Measurements from ENCODE around the gene PNO1. TPM values are rescaled to one million over a fixed set of nuclear protein-coding genes. Genes with fewer than 3 reads are reported as not detected.

The PNO1 gene
- total and polyA plus RNA-seq, 9 of the 15 experiments (the other 6 are each of a cell fraction or from before 2014, with no cell fraction given) = 11.8 to 81.7 (median 41.1) TPM

DNA sequence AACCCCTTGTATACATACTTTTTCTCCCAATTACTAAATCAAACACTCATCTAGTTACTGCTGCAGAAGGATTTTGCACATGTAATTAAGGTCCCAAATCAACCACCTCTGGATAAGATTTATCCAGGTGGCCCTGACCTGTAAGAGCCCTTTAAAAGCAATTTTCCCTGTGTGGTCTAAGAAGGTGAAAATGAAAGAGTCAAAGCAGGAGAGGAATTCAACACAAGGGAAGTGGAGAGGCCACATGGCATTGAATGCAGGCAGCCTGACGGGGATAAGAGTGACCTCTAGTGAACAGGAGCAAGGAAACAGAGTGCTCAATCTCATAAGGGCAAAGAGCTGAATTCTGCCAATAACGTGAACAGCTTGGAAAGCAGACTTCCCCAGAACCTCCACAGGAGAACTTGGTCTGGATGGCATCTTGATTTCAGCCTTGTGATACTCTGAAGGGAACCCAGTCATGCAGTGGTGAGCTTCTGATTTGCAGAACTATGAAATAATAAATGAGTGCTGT is 67.5 kb downstream of the PNO1 start (continued):
- TF ChIP-seq, protein P1, sequence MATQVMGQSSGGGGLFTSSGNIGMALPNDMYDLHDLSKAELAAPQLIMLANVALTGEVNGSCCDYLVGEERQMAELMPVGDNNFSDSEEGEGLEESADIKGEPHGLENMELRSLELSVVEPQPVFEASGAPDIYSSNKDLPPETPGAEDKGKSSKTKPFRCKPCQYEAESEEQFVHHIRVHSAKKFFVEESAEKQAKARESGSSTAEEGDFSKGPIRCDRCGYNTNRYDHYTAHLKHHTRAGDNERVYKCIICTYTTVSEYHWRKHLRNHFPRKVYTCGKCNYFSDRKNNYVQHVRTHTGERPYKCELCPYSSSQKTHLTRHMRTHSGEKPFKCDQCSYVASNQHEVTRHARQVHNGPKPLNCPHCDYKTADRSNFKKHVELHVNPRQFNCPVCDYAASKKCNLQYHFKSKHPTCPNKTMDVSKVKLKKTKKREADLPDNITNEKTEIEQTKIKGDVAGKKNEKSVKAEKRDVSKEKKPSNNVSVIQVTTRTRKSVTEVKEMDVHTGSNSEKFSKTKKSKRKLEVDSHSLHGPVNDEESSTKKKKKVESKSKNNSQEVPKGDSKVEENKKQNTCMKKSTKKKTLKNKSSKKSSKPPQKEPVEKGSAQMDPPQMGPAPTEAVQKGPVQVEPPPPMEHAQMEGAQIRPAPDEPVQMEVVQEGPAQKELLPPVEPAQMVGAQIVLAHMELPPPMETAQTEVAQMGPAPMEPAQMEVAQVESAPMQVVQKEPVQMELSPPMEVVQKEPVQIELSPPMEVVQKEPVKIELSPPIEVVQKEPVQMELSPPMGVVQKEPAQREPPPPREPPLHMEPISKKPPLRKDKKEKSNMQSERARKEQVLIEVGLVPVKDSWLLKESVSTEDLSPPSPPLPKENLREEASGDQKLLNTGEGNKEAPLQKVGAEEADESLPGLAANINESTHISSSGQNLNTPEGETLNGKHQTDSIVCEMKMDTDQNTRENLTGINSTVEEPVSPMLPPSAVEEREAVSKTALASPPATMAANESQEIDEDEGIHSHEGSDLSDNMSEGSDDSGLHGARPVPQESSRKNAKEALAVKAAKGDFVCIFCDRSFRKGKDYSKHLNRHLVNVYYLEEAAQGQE (IDR thresholded peaks at IDR 0.05; ENCODE audit: borderline replicate concordance) = peak; percentile 27; the same call in 1 of the 2 replicates
- TF ChIP-seq, protein P1 (CRISPR knock-in tag; IDR thresholded peaks at IDR 0.05; ENCODE audit: low read depth) = no peak
- TF ChIP-seq ZC3H4 (CRISPR knock-in tag; IDR thresholded peaks at IDR 0.05; ENCODE audit: borderline replicate concordance) = no peak
- peak; percentile 96 for TF ChIP-seq MYC (IDR thresholded peaks at IDR 0.05; ENCODE audit: low read depth, low read length)
- no peak for TF ChIP-seq MYC (CRISPR knock-in tag; IDR thresholded peaks at IDR 0.05; ENCODE audit: borderline replicate concordance, low read depth)
- TF ChIP-seq, protein P2, sequence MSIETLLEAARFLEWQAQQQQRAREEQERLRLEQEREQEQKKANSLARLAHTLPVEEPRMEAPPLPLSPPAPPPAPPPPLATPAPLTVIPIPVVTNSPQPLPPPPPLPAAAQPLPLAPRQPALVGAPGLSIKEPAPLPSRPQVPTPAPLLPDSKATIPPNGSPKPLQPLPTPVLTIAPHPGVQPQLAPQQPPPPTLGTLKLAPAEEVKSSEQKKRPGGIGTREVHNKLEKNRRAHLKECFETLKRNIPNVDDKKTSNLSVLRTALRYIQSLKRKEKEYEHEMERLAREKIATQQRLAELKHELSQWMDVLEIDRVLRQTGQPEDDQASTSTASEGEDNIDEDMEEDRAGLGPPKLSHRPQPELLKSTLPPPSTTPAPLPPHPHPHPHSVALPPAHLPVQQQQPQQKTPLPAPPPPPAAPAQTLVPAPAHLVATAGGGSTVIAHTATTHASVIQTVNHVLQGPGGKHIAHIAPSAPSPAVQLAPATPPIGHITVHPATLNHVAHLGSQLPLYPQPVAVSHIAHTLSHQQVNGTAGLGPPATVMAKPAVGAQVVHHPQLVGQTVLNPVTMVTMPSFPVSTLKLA (conservative IDR thresholded peaks at IDR 0.05) = peak; percentile 63 to 65
- no peak for TF ChIP-seq MAZ (CRISPR knock-in tag; conservative IDR thresholded peaks at IDR 0.05 in 1 of 2, IDR thresholded peaks at IDR 0.05 in 1 of 2)
- TF ChIP-seq L3MBTL2 (IDR thresholded peaks at IDR 0.05) = 0 out of 2 replicates have a peak, but pooled peaks have one; percentile 41
- no peak for TF ChIP-seq CBX8 (IDR thresholded peaks at IDR 0.05; ENCODE audit: borderline replicate concordance, extremely low read depth, low read depth, low read length, poor library complexity, severe bottlenecking)
- no peak for TF ChIP-seq RUNX1 (IDR thresholded peaks at IDR 0.05; ENCODE audit: low read depth)
- TF ChIP-seq NR2C2 (CRISPR knock-in tag; IDR thresholded peaks at IDR 0.05) = no peak
- no peak for TF ChIP-seq NR2C2 (tag; IDR thresholded peaks at IDR 0.05)
- no peak for TF ChIP-seq SMARCB1 (IDR thresholded peaks at IDR 0.05; ENCODE audit: insufficient read length, low read depth)
- peak; percentile 61; the same call in 1 of the 2 replicates for TF ChIP-seq CC2D1A (IDR thresholded peaks at IDR 0.05)
- TF ChIP-seq ESRRA (IDR thresholded peaks at IDR 0.05; ENCODE audit: borderline replicate concordance, low read depth) = peak; percentile 57; the same call in 1 of the 2 replicates
- TF ChIP-seq SIN3A (IDR thresholded peaks at IDR 0.05; ENCODE audit: borderline replicate concordance in 2 of 2, control insufficient read depth in 1 of 2, low read depth in 2 of 2, low read length in 2 of 2) = peak in 1 of 2 experiments; percentile 55; a peak in 1 of 4 replicates
- TF ChIP-seq, protein P3, sequence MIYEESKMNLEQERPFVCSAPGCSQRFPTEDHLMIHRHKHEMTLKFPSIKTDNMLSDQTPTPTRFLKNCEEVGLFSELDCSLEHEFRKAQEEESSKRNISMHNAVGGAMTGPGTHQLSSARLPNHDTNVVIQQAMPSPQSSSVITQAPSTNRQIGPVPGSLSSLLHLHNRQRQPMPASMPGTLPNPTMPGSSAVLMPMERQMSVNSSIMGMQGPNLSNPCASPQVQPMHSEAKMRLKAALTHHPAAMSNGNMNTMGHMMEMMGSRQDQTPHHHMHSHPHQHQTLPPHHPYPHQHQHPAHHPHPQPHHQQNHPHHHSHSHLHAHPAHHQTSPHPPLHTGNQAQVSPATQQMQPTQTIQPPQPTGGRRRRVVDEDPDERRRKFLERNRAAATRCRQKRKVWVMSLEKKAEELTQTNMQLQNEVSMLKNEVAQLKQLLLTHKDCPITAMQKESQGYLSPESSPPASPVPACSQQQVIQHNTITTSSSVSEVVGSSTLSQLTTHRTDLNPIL (CRISPR knock-in tag; IDR thresholded peaks at IDR 0.05) = no peak
